NCI-H2107 treated with DMSO at 0.1 percent for 48 hours (cell line): ENCODE measurements around the gene DMPK.

Experiments used
- DNase-seq: peaks from one replicate; lab custom pipeline; 2025; ENCODE audit not compliant: unreplicated experiment; lab: John Stamatoyannopoulos, UW

DMPK gene

GRCh38 chr19:45782162-45782691 lies at the start of gene DMPK:
Gene DMPK, minus strand, starts transcription at chr19:45782490. Its CDS starts 138 bp downstream, at chr19:45782352.
- DNase-seq, result no peak

GRCh38 chr19:45828945-45829344 lies 46.7 kb upstream of the DMPK start:
- DNase-seq, result no peak

GRCh38 chr19:45828523-45828922 lies 46.2 kb upstream of the DMPK start:
- DNase-seq, result no peak

GRCh38 chr19:45827459-45828093 lies 45.3 kb upstream of the DMPK start:
- no peak for DNase-seq

- DNase-seq, result no peak
Observed at GRCh38 chr19:45826934-45827333, 44.6 kb upstream of the DMPK start.

GRCh38 chr19:45825917-45826893 lies 43.9 kb upstream of the DMPK start:
- DNase-seq, result no peak

- DNase-seq, result no peak
Observed at GRCh38 chr19:45825263-45825605, 42.9 kb upstream of the DMPK start.

- no peak for DNase-seq
Observed at GRCh38 chr19:45824531-45825262, 42.4 kb upstream of the DMPK start.

- peak; percentile 77 for DNase-seq
Observed at GRCh38 chr19:45824041-45824471, 41.8 kb upstream of the DMPK start.

GRCh38 chr19:45823182-45823581 lies 40.9 kb upstream of the DMPK start:
- DNase-seq, result no peak

- DNase-seq, result no peak
Observed at GRCh38 chr19:45822716-45823115, 40.4 kb upstream of the DMPK start.

- DNase-seq, result no peak
Observed at GRCh38 chr19:45821570-45821969, 39.3 kb upstream of the DMPK start.

- DNase-seq, result no peak
Observed at GRCh38 chr19:45821103-45821521, 38.8 kb upstream of the DMPK start.

- DNase-seq, result no peak
Observed at GRCh38 chr19:45820413-45821102, 38.3 kb upstream of the DMPK start.

GRCh38 chr19:45819769-45820168 lies 37.5 kb upstream of the DMPK start:
- DNase-seq, result no peak

GRCh38 chr19:45817725-45818301 lies 35.5 kb upstream of the DMPK start:
- no peak for DNase-seq

GRCh38 chr19:45817010-45817724 lies 34.9 kb upstream of the DMPK start:
- peak; percentile 78 for DNase-seq

- no peak for DNase-seq
Observed at GRCh38 chr19:45816236-45817009, 34.1 kb upstream of the DMPK start.
